CD4-positive, alpha-beta memory T cell (primary cell): ENCODE results near the gene NBEA. TPM values are rescaled to one million over a fixed set of nuclear protein-coding genes. Genes with fewer than 3 reads are reported as not detected.

Experiments
- CTCF ChIA-PET: fragments of 350-600 bp; sonication (Branson Sonifier 250); formaldehyde crosslinking; loops from one replicate; lab custom pipeline; 2021; ENCODE audit warnings: inconsistent platforms; ENCODE audit not compliant: partially characterized antibody; lab: Charles Lee
- POLR2A ChIA-PET: fragments of 350-600 bp; sonication (Branson Sonifier 250); formaldehyde crosslinking; loops from one replicate; lab custom pipeline; 2021; ENCODE audit not compliant: partially characterized antibody; lab: Charles Lee
- DNase-seq, 5 donors: peaks; one replicate each; pipeline versions ENCODE4 v3.0.0 to v3.0.0-alpha.2; 2020 to 2022; ENCODE audit warnings: mixed read lengths in 1 of 5
- H3K27ac ChIP-seq: one replicate; pipeline ENCODE4 v1.7.0; 2013; ENCODE audit warnings: low read depth, low read length
- H3K27me3 ChIP-seq: 2 replicates; pipeline ENCODE4 v1.7.0; 2013; ENCODE audit warnings: mild to moderate bottlenecking, low read length, moderate library complexity; ENCODE audit not compliant: insufficient read depth
- H3K36me3 ChIP-seq: 2 replicates; pipeline ENCODE4 v1.7.0; 2013; ENCODE audit warnings: mild to moderate bottlenecking, low read length, moderate library complexity; ENCODE audit not compliant: insufficient read depth
- H3K4me1 ChIP-seq: 2 replicates; pipeline ENCODE4 v1.7.0; 2013; ENCODE audit warnings: mild to moderate bottlenecking, low read length, moderate library complexity; ENCODE audit not compliant: insufficient read depth
- H3K4me3 ChIP-seq, 2 donors: one replicate each; pipeline ENCODE4 v1.7.0; 2013; ENCODE audit warnings: low read length in 2 of 2, mild to moderate bottlenecking in 1 of 2
- H3K9me3 ChIP-seq, 2 donors: one replicate each; pipeline ENCODE4 v1.7.0; 2013; ENCODE audit warnings: low read length in 2 of 2, control low read depth in 1 of 2; ENCODE audit not compliant: control insufficient read depth in 1 of 2
- H3K27ac Mint-ChIP-seq, 7 donors: one replicate each; pipeline ENCODE4 v1.8.0; 2020 to 2021; ENCODE audit warnings: mixed read lengths in 7 of 7, mild to moderate bottlenecking in 6 of 7, inconsistent platforms in 3 of 7, moderate library complexity in 3 of 7
- H3K27me3 Mint-ChIP-seq, 2 donors: one replicate each; pipeline ENCODE4 v1.8.0; 2020 to 2021; ENCODE audit warnings: mixed read lengths in 2 of 2
- H3K36me3 Mint-ChIP-seq, 2 donors: one replicate each; pipeline ENCODE4 v1.8.0; 2020 to 2021; ENCODE audit warnings: mixed read lengths in 2 of 2, inconsistent platforms in 1 of 2, mild to moderate bottlenecking in 1 of 2
- H3K4me1 Mint-ChIP-seq, 4 donors: one replicate each; pipeline ENCODE4 v1.8.0; 2020 to 2021; ENCODE audit warnings: mixed read lengths in 4 of 4, mild to moderate bottlenecking in 1 of 4
- H3K4me3 Mint-ChIP-seq, 8 donors: one replicate each; pipeline ENCODE4 v1.8.0; 2020 to 2021; ENCODE audit warnings: mixed read lengths in 8 of 8, mild to moderate bottlenecking in 7 of 8, moderate library complexity in 6 of 8, inconsistent platforms in 3 of 8
- H3K9me3 Mint-ChIP-seq, 8 donors: one replicate each; pipeline ENCODE4 v1.8.0; 2020 to 2021; ENCODE audit warnings: mixed read lengths in 8 of 8, mild to moderate bottlenecking in 5 of 8, inconsistent platforms in 3 of 8, moderate library complexity in 1 of 8
- intact Hi-C: fragments of 100-400 bp; cut with micrococcal nuclease; formaldehyde crosslinking; loops from one replicate; pipeline ENCODE4 v1.15.1; 2023
- polyA plus RNA-seq, 2 donors: library from polyadenylated mRNA; unstranded; fragments of 300-500 nt; fragmentation: Illumina TruSeq; gene quantifications; one replicate each; pipeline ENCODE4 v1.2.3, GENCODE V29; 2021
- total RNA-seq, 2 experiments: library from RNA; stranded (reverse); gene quantifications; one replicate each; pipeline ENCODE4 v1.2.3, GENCODE V29; 2021

The NBEA gene
- total and polyA plus RNA-seq, 4 experiments from 2014 or later, result 0.48 to 1.8 (median 1.1) TPM

DNA sequence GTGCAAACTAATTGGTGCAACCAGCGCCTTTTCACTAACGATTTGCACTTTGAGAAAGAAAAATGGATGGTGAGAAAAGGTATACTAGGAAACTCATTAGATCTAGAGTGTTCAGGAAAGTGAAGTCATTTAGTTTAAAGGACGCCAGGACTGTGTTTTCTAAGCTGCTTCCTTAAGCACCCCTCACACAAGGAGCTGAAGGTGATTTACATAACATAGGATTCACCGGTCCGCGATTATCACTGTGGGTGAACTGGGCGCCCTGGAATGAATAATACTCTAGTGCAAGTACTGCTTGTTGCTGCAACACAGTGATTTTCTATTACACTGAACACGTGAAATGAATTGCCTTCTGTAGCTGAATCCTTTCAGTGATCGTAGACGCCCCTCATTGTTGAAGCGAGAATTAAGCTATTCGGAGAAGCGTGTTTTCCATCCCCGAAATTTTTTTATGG lies 537.0 kb downstream of the NBEA start:
- H3K27me3 ChIP-seq, result peaks cover 30% of the 10 kb centered on the region
- intact Hi-C loops, result no loop called here
- no peaks in the 10 kb centered on the region for H3K36me3 ChIP-seq
- H3K27ac Mint-ChIP-seq, result peak overlapping the region in 1 of 7 donors; percentile 22
- H3K9me3 ChIP-seq, result no peaks in the 10 kb centered on the region
- H3K4me1 Mint-ChIP-seq, result peaks cover 8 to 28% (median 19%) of the 10 kb centered on the region in 4 donors
- no peaks in the 10 kb centered on the region for H3K36me3 Mint-ChIP-seq
- CTCF ChIA-PET, result no interaction called here
- H3K27me3 Mint-ChIP-seq, result peaks cover 28 to 47% of the 10 kb centered on the region in 2 donors
- no peak overlapping the region for H3K27ac ChIP-seq
- peaks cover 0 to 38% (median 20%) of the 10 kb centered on the region in 8 donors for H3K9me3 Mint-ChIP-seq
- no peak for DNase-seq
- no peak overlapping the region for H3K4me3 ChIP-seq
- POLR2A ChIA-PET, result no interaction called here
- H3K4me1 ChIP-seq, result peaks cover 4% of the 10 kb centered on the region
- peak overlapping the region in 1 of 8 donors; percentile 26 for H3K4me3 Mint-ChIP-seq

DNA sequence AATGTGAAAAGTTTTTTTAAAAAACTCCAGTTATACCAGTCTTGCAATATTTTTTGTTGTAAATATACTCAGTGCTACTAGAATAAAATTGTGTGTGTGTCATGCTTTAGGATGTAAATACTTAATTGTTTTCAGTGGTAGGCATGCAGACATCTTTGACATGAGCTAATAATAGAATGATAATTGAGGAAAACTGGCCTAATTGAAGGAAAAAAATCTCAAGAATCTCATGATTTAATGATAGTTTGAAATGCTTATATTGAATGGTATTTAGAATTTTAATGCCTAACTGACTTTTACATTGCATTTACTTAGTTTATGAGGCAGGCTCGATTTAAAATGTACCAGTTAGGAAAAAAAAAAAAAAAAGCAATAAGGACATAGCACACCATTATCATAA lies 537.6 kb downstream of the NBEA start:
- H3K27me3 Mint-ChIP-seq, result peaks cover 23 to 44% of the 10 kb centered on the region in 2 donors
- Histone ChIP-seq H3K4me3 (no peak overlapping the region), H3K36me3 (no peaks in the 10 kb centered on the region), H3K4me1 (peaks cover 4% of the 10 kb centered on the region), H3K27ac (no peak overlapping the region), H3K27me3 (peaks cover 30% of the 10 kb centered on the region), H3K9me3 (no peaks in the 10 kb centered on the region)
- peaks cover 0 to 33% (median 18%) of the 10 kb centered on the region in 8 donors for H3K9me3 Mint-ChIP-seq
- no peak for DNase-seq
- no peak overlapping the region for H3K27ac Mint-ChIP-seq
- intact Hi-C loops, result no loop called here
- ChIA-PET CTCF (no interaction called here), POLR2A (no interaction called here)
- no peak overlapping the region for H3K4me3 Mint-ChIP-seq
- H3K36me3 Mint-ChIP-seq, result no peaks in the 10 kb centered on the region
- peaks cover 7 to 25% (median 18%) of the 10 kb centered on the region in 4 donors for H3K4me1 Mint-ChIP-seq

DNA sequence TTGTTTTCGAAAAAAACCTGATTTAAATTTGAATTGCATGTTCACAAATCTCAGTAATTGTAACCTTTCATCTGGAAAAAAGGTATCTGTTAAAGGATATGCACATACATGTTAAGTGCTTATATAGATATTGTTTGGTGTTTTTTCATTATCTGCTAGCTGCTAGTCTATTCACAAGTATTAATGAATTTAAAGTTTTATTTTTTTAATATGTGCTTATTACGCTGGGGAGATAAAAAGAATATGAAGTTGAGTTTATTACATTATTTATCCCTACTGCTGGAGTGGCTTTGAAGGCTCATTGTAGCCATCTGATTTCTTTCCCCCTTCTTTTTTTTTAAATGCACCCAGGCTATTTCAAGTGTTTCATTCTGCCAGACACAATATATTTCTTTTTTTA lies 538.3 kb downstream of the NBEA start:
- Histone ChIP-seq H3K27ac (no peak overlapping the region), H3K36me3 (no peaks in the 10 kb centered on the region), H3K27me3 (peaks cover 24% of the 10 kb centered on the region), H3K9me3 (no peaks in the 10 kb centered on the region), H3K4me3 (no peak overlapping the region), H3K4me1 (peaks cover 2% of the 10 kb centered on the region)
- no peaks in the 10 kb centered on the region for H3K36me3 Mint-ChIP-seq
- peaks cover 0 to 31% (median 17%) of the 10 kb centered on the region in 8 donors for H3K9me3 Mint-ChIP-seq
- DNase-seq, result no peak
- intact Hi-C loops, result no loop called here
- no peak overlapping the region for H3K4me3 Mint-ChIP-seq
- ChIA-PET POLR2A (no interaction called here), CTCF (no interaction called here)
- H3K27ac Mint-ChIP-seq, result no peak overlapping the region
- H3K4me1 Mint-ChIP-seq, result peaks cover 7 to 19% (median 15%) of the 10 kb centered on the region in 4 donors
- H3K27me3 Mint-ChIP-seq, result peaks cover 18 to 37% of the 10 kb centered on the region in 2 donors

DNA sequence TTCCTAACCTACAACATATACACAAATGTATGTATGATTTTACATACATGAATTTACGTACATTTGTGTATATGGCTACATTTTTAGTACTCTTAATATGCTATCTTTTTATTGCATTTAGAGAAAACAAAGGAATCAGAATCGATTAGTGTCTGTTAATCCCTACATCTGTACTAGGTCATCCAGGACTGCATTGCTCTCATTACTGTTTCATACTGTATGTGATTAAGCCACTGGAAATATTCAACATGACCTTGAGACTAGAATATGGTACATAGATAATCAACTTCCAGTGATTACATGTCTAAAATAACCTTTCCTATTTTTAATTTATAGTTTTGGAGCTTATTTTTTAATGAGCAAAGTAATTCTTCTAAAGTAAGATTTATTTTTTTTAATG lies 539.7 kb downstream of the NBEA start:
- intact Hi-C loops, result no loop called here
- H3K4me3 Mint-ChIP-seq, result no peak overlapping the region
- peaks cover 7 to 23% of the 10 kb centered on the region in 2 donors for H3K27me3 Mint-ChIP-seq
- DNase-seq, result no peak
- Histone ChIP-seq H3K4me1 (no peaks in the 10 kb centered on the region), H3K4me3 (no peak overlapping the region), H3K9me3 (no peaks in the 10 kb centered on the region), H3K36me3 (no peaks in the 10 kb centered on the region), H3K27ac (no peak overlapping the region), H3K27me3 (peaks cover 16% of the 10 kb centered on the region)
- no peaks in the 10 kb centered on the region for H3K36me3 Mint-ChIP-seq
- H3K4me1 Mint-ChIP-seq, result peaks cover 0 to 5% (median 3%) of the 10 kb centered on the region in 4 donors
- CTCF ChIA-PET, result no interaction called here
- POLR2A ChIA-PET, result no interaction called here
- peaks cover 0 to 17% (median 12%) of the 10 kb centered on the region in 8 donors for H3K9me3 Mint-ChIP-seq
- H3K27ac Mint-ChIP-seq, result no peak overlapping the region

DNA sequence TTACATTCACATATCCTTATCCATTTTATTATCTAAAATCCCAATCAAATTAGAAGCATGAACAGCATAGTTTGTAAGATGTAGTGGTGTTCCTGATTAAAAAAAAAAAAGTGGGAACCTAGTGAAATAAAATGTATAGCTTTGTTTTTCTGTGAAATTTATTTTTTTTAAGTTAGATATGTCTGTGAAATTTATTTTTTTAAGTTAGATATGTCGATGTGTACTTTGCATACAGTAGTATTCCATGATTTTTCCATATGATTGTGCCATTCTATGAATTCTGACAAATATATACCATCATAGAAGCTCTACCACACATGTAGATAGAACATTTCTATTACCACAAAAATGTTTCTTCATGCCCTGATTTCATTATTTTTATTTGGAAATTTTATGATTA lies 540.5 kb downstream of the NBEA start:
- no peaks in the 10 kb centered on the region for H3K36me3 Mint-ChIP-seq
- POLR2A ChIA-PET, result no interaction called here
- peaks cover 11% of the 10 kb centered on the region for H3K27me3 ChIP-seq
- intact Hi-C loops, result no loop called here
- no peaks in the 10 kb centered on the region for H3K4me1 ChIP-seq
- no peaks in the 10 kb centered on the region for H3K9me3 ChIP-seq
- H3K9me3 Mint-ChIP-seq, result peaks cover 0 to 10% (median 6%) of the 10 kb centered on the region in 8 donors
- H3K27me3 Mint-ChIP-seq, result peaks cover 3 to 17% of the 10 kb centered on the region in 2 donors
- no peak overlapping the region for H3K4me3 ChIP-seq
- H3K27ac ChIP-seq, result no peak overlapping the region
- H3K27ac Mint-ChIP-seq, result no peak overlapping the region
- H3K4me1 Mint-ChIP-seq, result no peaks in the 10 kb centered on the region
- no peak for DNase-seq
- CTCF ChIA-PET, result no interaction called here
- H3K36me3 ChIP-seq, result no peaks in the 10 kb centered on the region
- no peak overlapping the region for H3K4me3 Mint-ChIP-seq

DNA sequence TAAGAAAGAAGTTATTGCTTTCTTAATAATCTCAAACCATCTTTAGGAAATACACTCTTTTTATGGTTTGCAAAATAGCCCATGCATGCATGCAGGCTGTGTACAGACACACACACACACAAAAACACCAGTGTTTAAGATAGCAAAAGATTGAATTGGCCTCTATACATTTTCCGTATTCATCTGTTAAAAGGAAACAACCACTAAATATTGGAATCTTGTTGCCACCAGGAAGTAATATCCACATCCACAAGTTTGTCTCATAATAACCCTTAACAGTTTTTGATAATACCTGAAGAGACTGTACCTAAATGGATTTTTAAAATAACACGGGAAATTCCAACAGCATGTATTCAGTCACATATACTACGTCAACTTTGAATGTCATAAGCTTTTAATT lies 541.7 kb downstream of the NBEA start:
- Mint-ChIP-seq H3K4me1 (no peaks in the 10 kb centered on the region), H3K27ac (no peak overlapping the region), H3K9me3 (peaks cover 0 to 6% (median 0%) of the 10 kb centered on the region in 8 donors), H3K27me3 (peaks cover 0 to 7% of the 10 kb centered on the region in 2 donors), H3K4me3 (no peak overlapping the region), H3K36me3 (no peaks in the 10 kb centered on the region)
- DNase-seq, result no peak
- H3K9me3 ChIP-seq, result no peaks in the 10 kb centered on the region
- no peaks in the 10 kb centered on the region for H3K4me1 ChIP-seq
- POLR2A ChIA-PET, result no interaction called here
- no peak overlapping the region for H3K27ac ChIP-seq
- H3K36me3 ChIP-seq, result no peaks in the 10 kb centered on the region
- no peak overlapping the region for H3K4me3 ChIP-seq
- intact Hi-C loops, result no loop called here
- peaks cover 5% of the 10 kb centered on the region for H3K27me3 ChIP-seq
- CTCF ChIA-PET, result no interaction called here

DNA sequence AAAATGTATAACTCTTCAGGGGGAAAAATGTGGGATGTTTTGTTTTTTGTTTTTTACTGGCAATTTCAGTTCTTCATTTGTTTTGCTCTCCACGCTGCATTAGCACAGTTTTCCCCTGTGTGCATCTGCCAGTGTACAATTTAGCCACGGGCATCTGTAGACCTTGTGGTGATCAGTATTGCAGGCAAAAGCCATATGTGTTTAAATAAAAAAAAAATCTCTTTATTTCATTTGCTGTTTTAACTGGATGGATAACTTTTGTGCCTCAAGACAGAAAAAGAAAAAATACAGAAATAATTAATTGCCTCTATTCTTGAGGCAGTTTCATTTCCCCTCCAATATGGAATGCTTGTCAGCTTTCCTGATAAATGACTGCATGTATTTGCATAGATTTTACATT lies 542.3 kb downstream of the NBEA start:
- intact Hi-C loops, result no loop called here
- H3K27ac Mint-ChIP-seq, result no peak overlapping the region
- no peaks in the 10 kb centered on the region for H3K4me1 ChIP-seq
- no peak for DNase-seq
- no peaks in the 10 kb centered on the region for H3K9me3 ChIP-seq
- no peak overlapping the region for H3K4me3 Mint-ChIP-seq
- no peaks in the 10 kb centered on the region for H3K36me3 ChIP-seq
- POLR2A ChIA-PET, result no interaction called here
- H3K4me3 ChIP-seq, result no peak overlapping the region
- peaks cover 0 to 2% of the 10 kb centered on the region in 2 donors for H3K27me3 Mint-ChIP-seq
- H3K27me3 ChIP-seq, result no peaks in the 10 kb centered on the region
- H3K36me3 Mint-ChIP-seq, result no peaks in the 10 kb centered on the region
- no peak overlapping the region for H3K27ac ChIP-seq
- no peaks in the 10 kb centered on the region for H3K4me1 Mint-ChIP-seq
- CTCF ChIA-PET, result no interaction called here
- H3K9me3 Mint-ChIP-seq, result peaks cover 0 to 3% (median 0%) of the 10 kb centered on the region in 8 donors
